ENCODE measurements around the gene H3-3A.
"Not testable (repeated sequence)": the region's sequence is repeated elsewhere in the genome, so short reads cannot be mapped to it uniquely, and the experiment has no call there.

Gene H3-3A

GRCh38 chr1:226086776-226087175, 24.3 kb downstream of the H3-3A start:
- no peak for DNase-seq

GRCh38 chr1:226091461-226091860, 28.9 kb downstream of the H3-3A start:
- no peak for DNase-seq

GRCh38 chr1:226092048-226092820, 29.7 kb downstream of the H3-3A start:
- not testable (repeated sequence) for DNase-seq

GRCh38 chr1:226092965-226093364, 30.4 kb downstream of the H3-3A start:
- DNase-seq: no peak

- no peak for DNase-seq
Observed at GRCh38 chr1:226093621-226094020, 31.1 kb downstream of the H3-3A start.

- no peak for DNase-seq
Observed at GRCh38 chr1:226094451-226094850, 31.9 kb downstream of the H3-3A start.

GRCh38 chr1:226095286-226095685, 32.8 kb downstream of the H3-3A start:
- no peak for DNase-seq

- no peak for DNase-seq
Observed at GRCh38 chr1:226097866-226098625, 35.5 kb downstream of the H3-3A start.

GRCh38 chr1:226098870-226099835, 36.6 kb downstream of the H3-3A start:
- DNase-seq: no peak

GRCh38 chr1:226100436-226101391, 38.2 kb downstream of the H3-3A start:
- peak; percentile 77 for DNase-seq

GRCh38 chr1:226104671-226105121, 42.2 kb downstream of the H3-3A start:
- DNase-seq: peak; percentile 46

GRCh38 chr1:226107471-226108460, 45.2 kb downstream of the H3-3A start:
- DNase-seq: peak; percentile 39

GRCh38 chr1:226108935-226109828, 46.7 kb downstream of the H3-3A start:
- DNase-seq: no peak

- peak; percentile 94 for DNase-seq
Observed at GRCh38 chr1:226109829-226110248, 47.3 kb downstream of the H3-3A start.

GRCh38 chr1:226110249-226111097, 48.0 kb downstream of the H3-3A start:
- DNase-seq: peak; percentile 90

GRCh38 chr1:226111098-226111882, 48.8 kb downstream of the H3-3A start:
- peak; percentile 57 for DNase-seq

GRCh38 chr1:226111883-226112261, 49.4 kb downstream of the H3-3A start:
- no peak for DNase-seq
